HepG2 (cell line): ENCODE data around the gene TNFRSF21. TPM values are rescaled to one million over a fixed set of nuclear protein-coding genes. Genes with fewer than 3 reads are reported as not detected.

ENCODE experiments used
- CEBPG ChIP-seq: IDR thresholded peaks from 2 replicates; pipeline ENCODE4 v1.6.1; 2016
- E2F5 ChIP-seq: sonication (generic); formaldehyde crosslinking; conservative IDR thresholded peaks from 2 replicates; pipeline ENCODE4 v1.4.0; 2020; ENCODE audit warnings: missing genetic modification reagents
- EHMT2 ChIP-seq: fragments of 200-600 bp; sonication (generic); IDR thresholded peaks from 2 replicates; pipeline ENCODE4 v1.7.0; 2017; ENCODE audit warnings: antibody characterized with exemption, low read depth, low read length, borderline replicate concordance
- KDM5A ChIP-seq: fragments of 200-600 bp; sonication (generic); IDR thresholded peaks from 2 replicates; pipeline ENCODE4 v1.7.0; 2018; ENCODE audit warnings: antibody characterized with exemption, mild to moderate bottlenecking, low read length, borderline replicate concordance
- PRDM10 ChIP-seq: sonication (generic); formaldehyde crosslinking; IDR thresholded peaks from 2 replicates; pipeline ENCODE4 v1.4.0; 2020; ENCODE audit warnings: low read depth, missing genetic modification reagents
- SALL2 ChIP-seq: sonication (generic); formaldehyde crosslinking; IDR thresholded peaks from 2 replicates; pipeline ENCODE4 v1.8.1; 2023; ENCODE audit warnings: mild to moderate bottlenecking, missing genetic modification reagents, inconsistent platforms
- SMARCE1 ChIP-seq: fragments of 450-650 bp; IDR thresholded peaks from 2 replicates; pipeline ENCODE4 v1.6.1; 2017; ENCODE audit warnings: borderline replicate concordance
- SOX5 ChIP-seq: IDR thresholded peaks from 2 replicates; pipeline ENCODE4 v1.6.1; 2016; ENCODE audit warnings: borderline replicate concordance
- ZHX2 ChIP-seq, 2 experiments: sonication (generic) in 1 of 2; formaldehyde crosslinking in 1 of 2; IDR thresholded peaks; 2 replicates each; pipeline versions ENCODE4 v1.6.1 to v1.9.0; 2014 to 2022; ENCODE audit warnings: antibody characterized with exemption in 1 of 2, borderline replicate concordance in 1 of 2, inconsistent platforms in 1 of 2, low read depth in 1 of 2, missing genetic modification reagents in 1 of 2
- ZKSCAN1 ChIP-seq: fragments of 150-350 bp; IDR thresholded peaks from 2 replicates; pipeline ENCODE4 v1.6.1; 2014; ENCODE audit warnings: low read length
- ZNF143 ChIP-seq: sonication (generic); formaldehyde crosslinking; IDR thresholded peaks from 2 replicates; pipeline ENCODE4 v1.4.0; 2020; ENCODE audit warnings: missing genetic modification reagents
- ZNF17 ChIP-seq: sonication (generic); formaldehyde crosslinking; IDR thresholded peaks from 2 replicates; pipeline ENCODE4 v1.5.0; 2020; ENCODE audit warnings: mild to moderate bottlenecking, missing genetic modification reagents
- ZNF580 ChIP-seq: IDR thresholded peaks from 2 replicates; pipeline ENCODE4 v1.6.1; 2016; ENCODE audit warnings: low read depth, borderline replicate concordance
- ZNF740 ChIP-seq: sonication (generic); formaldehyde crosslinking; IDR thresholded peaks from 2 replicates; pipeline ENCODE4 v1.4.0; 2020; ENCODE audit warnings: missing genetic modification reagents
- ZNF839 ChIP-seq: sonication (generic); formaldehyde crosslinking; IDR thresholded peaks from 2 replicates; pipeline ENCODE4 v1.4.0; 2020; ENCODE audit warnings: missing genetic modification reagents, mild to moderate bottlenecking, borderline replicate concordance
- polyA plus RNA-seq, 8 experiments: library from polyadenylated mRNA; depleted of rRNA in 3 of 8; stranded (reverse) in 7 of 8; unstranded in 1 of 8; fragments of >200 nt; fragmentation: Illumina TruSeq in 4 of 8; extraction: Trizol in 4 of 8; gene quantifications; 2 replicates each; pipeline versions ENCODE4 v1.2.1 to v1.2.3, GENCODE V29; 2011 to 2016; ENCODE audit warnings: low read depth in 4 of 8, missing spikeins in 1 of 8, mixed read lengths in 1 of 8; ENCODE audit not compliant: insufficient read depth in 1 of 8
- total RNA-seq, 5 experiments: library from RNA; depleted of rRNA; stranded (reverse); fragments of >200 nt; fragmentation: Illumina TruSeq; extraction: Trizol; gene quantifications; 2 replicates each; pipeline ENCODE4 v1.2.3, GENCODE V29; 2016; ENCODE audit warnings: low read depth in 1 of 5

Gene TNFRSF21
- total and polyA plus RNA-seq, 2 of the 13 experiments (the other 11 are each of a cell fraction or from before 2014, with no cell fraction given) = 24.8 to 46.3 TPM

GRCh38 chr6:47200536-47201334 lies 109.0 kb downstream of the TNFRSF21 start (continued):
- TF ChIP-seq ZNF740 (CRISPR knock-in tag) (no peak), ZNF580 (CRISPR knock-in tag) (no peak), SALL2 (CRISPR knock-in tag) (no peak), ZHX2 (IDR thresholded peaks at IDR 0.05; ENCODE audit: low read depth) (no peak), ZHX2 (CRISPR knock-in tag; IDR thresholded peaks at IDR 0.05; ENCODE audit: borderline replicate concordance) (no peak), KDM5A (0 out of 2 replicates have a peak, but pooled peaks have one; percentile 50), ZNF143 (CRISPR knock-in tag) (no peak), EHMT2 (peak; percentile 97; the same call in 1 of the 2 replicates), CEBPG (CRISPR knock-in tag) (no peak), PRDM10 (CRISPR knock-in tag) (no peak), ZKSCAN1 (no peak), ZNF17 (no peak), SOX5 (CRISPR knock-in tag) (peak; percentile 49; the same call in 1 of the 2 replicates), SMARCE1 (no peak), ZNF839 (CRISPR knock-in tag) (no peak), E2F5 (CRISPR knock-in tag) (no peak)
